Mammary epithelial cell (primary cell): ENCODE results near the gene ISOC2.
A peak's percentile ranks its signal among the peaks of the same experiment; 100 is the strongest.

ENCODE experiments used
- CTCF ChIP-seq, 2 donors: IDR thresholded peaks in 1 of 2; conservative IDR thresholded peaks in 1 of 2; 2 replicates each; pipeline ENCODE4 v1.5.1; 2011 to 2012; ENCODE audit warnings: inconsistent platforms in 2 of 2, low read length in 2 of 2, mild to moderate bottlenecking in 2 of 2, control low read depth in 1 of 2, low read depth in 1 of 2; ENCODE audit not compliant: insufficient read depth in 1 of 2; ENCODE audit errors: extremely low read depth in 1 of 2
- EZH2 ChIP-seq: IDR thresholded peaks from 2 replicates; pipeline ENCODE4 v1.6.1; 2012; ENCODE audit warnings: low read length, inconsistent platforms, borderline replicate concordance

GRCh38 chr19:55443824-55444480 is 17.5 kb downstream of the ISOC2 start:
- no peak for TF ChIP-seq CTCF (conservative IDR thresholded peaks at IDR 0.05 in 1 of 2, IDR thresholded peaks at IDR 0.05 in 1 of 2; ENCODE audit: extremely low read depth in 1 of 2, insufficient read depth in 1 of 2, low read depth in 1 of 2, low read length in 2 of 2)
- peak; percentile 81 for TF ChIP-seq EZH2
